KMS-11 (cell line): ENCODE results near the gene SMIM41.

Source experiments
- H2AFZ ChIP-seq: fragments of 200-600 bp; sonication (generic); 2 replicates; pipeline ENCODE4 v1.6.1; 2016; ENCODE audit warnings: antibody characterized with exemption, mixed run types, low read depth
- H3K27ac ChIP-seq: fragments of 200-600 bp; sonication (generic); 2 replicates; pipeline ENCODE4 v1.6.1; 2016; ENCODE audit warnings: mild to moderate bottlenecking, mixed run types
- H3K27me3 ChIP-seq: fragments of 200-600 bp; sonication (generic); 2 replicates; pipeline ENCODE4 v1.6.1; 2017; ENCODE audit warnings: mild to moderate bottlenecking, low read depth, mixed run types, moderate library complexity; ENCODE audit not compliant: insufficient read depth
- H3K36me3 ChIP-seq: fragments of 200-600 bp; sonication (generic); 2 replicates; pipeline ENCODE4 v1.6.1; 2017; ENCODE audit warnings: mild to moderate bottlenecking, mixed run types; ENCODE audit not compliant: insufficient read depth
- H3K4me1 ChIP-seq: fragments of 200-600 bp; sonication (generic); 2 replicates; pipeline ENCODE4 v1.6.1; 2016; ENCODE audit warnings: mild to moderate bottlenecking, low read depth, mixed run types; ENCODE audit not compliant: poor library complexity, severe bottlenecking
- H3K4me2 ChIP-seq: fragments of 200-600 bp; sonication (generic); 2 replicates; pipeline ENCODE4 v1.7.0; 2016; ENCODE audit warnings: mild to moderate bottlenecking, mixed run types
- H3K4me3 ChIP-seq: fragments of 200-600 bp; sonication (generic); IDR thresholded peaks from 2 replicates; pipeline ENCODE4 v1.6.1; 2017; ENCODE audit warnings: low read depth, low read length, mixed read lengths; ENCODE audit not compliant: insufficient read depth
- H3K79me2 ChIP-seq: fragments of 200-600 bp; sonication (generic); 2 replicates; pipeline ENCODE4 v1.6.1; 2016; ENCODE audit warnings: low read depth, mixed run types; ENCODE audit not compliant: insufficient read depth
- H3K9ac ChIP-seq: fragments of 200-600 bp; sonication (generic); 2 replicates; pipeline ENCODE4 v1.6.1; 2016; ENCODE audit warnings: mild to moderate bottlenecking, mixed run types
- H4K20me1 ChIP-seq: fragments of 200-600 bp; sonication (generic); 2 replicates; pipeline ENCODE4 v1.6.1; 2016; ENCODE audit warnings: mild to moderate bottlenecking, mixed run types; ENCODE audit not compliant: insufficient read depth
- TF ChIP-seq, protein P1 (sequence below): fragments of 200-600 bp; sonication (generic); conservative IDR thresholded peaks from 2 replicates; pipeline ENCODE4 v1.6.1; 2017; ENCODE audit warnings: low read depth, mild to moderate bottlenecking, antibody characterized with exemption, low read length, moderate library complexity, mixed read lengths

SMIM41 gene

GRCh38 chr12:52141875-52142274, 62.4 kb downstream of the SMIM41 start:
- TF ChIP-seq, protein P1, sequence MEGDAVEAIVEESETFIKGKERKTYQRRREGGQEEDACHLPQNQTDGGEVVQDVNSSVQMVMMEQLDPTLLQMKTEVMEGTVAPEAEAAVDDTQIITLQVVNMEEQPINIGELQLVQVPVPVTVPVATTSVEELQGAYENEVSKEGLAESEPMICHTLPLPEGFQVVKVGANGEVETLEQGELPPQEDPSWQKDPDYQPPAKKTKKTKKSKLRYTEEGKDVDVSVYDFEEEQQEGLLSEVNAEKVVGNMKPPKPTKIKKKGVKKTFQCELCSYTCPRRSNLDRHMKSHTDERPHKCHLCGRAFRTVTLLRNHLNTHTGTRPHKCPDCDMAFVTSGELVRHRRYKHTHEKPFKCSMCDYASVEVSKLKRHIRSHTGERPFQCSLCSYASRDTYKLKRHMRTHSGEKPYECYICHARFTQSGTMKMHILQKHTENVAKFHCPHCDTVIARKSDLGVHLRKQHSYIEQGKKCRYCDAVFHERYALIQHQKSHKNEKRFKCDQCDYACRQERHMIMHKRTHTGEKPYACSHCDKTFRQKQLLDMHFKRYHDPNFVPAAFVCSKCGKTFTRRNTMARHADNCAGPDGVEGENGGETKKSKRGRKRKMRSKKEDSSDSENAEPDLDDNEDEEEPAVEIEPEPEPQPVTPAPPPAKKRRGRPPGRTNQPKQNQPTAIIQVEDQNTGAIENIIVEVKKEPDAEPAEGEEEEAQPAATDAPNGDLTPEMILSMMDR = no peak
- no peak overlapping the region for H3K27ac ChIP-seq

DNA sequence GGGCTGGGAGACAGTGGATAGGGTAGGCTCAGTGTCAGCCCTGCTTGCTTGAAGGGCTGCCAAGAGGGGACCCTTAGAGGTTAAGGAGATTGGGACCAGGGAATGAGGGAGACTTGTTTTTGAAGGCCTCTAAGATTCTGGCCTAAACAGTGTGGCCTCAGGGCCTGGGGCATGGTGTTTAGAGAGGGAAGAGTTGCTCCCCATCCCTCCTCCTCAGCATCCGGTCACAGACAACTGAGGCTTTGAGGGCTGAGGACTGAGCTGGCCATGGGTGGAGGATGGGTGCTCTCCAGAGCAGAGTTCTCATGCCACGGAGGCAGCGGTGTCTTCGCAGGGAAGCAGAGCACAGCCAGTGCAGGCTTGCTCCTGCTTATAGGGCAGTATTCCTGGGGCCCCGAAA, 62.9 kb downstream of the SMIM41 start:
- H3K79me2 ChIP-seq = no peaks in the 10 kb centered on the region
- H3K4me1 ChIP-seq = peaks cover 4% of the 10 kb centered on the region
- no peak overlapping the region for H2AFZ ChIP-seq
- peaks cover 2% of the 10 kb centered on the region; the same call in 1 of the 2 replicates for H3K27me3 ChIP-seq
- H3K9ac ChIP-seq = no peak overlapping the region
- H3K4me2 ChIP-seq = no peak overlapping the region
- H3K4me3 ChIP-seq = no peak overlapping the region
- H4K20me1 ChIP-seq = no peaks in the 10 kb centered on the region
- H3K27ac ChIP-seq = no peak overlapping the region
- TF ChIP-seq, protein P1 = no peak
- no peaks in the 10 kb centered on the region for H3K36me3 ChIP-seq

More at GRCh38 chr12:52141875-52142274, 62.4 kb downstream of the SMIM41 start:
- Histone ChIP-seq H3K27me3 (peaks cover 2% of the 10 kb centered on the region; the same call in 1 of the 2 replicates), H3K79me2 (no peaks in the 10 kb centered on the region), H3K4me2 (no peak overlapping the region), H2AFZ (no peak overlapping the region), H3K4me3 (no peak overlapping the region), H4K20me1 (no peaks in the 10 kb centered on the region), H3K36me3 (no peaks in the 10 kb centered on the region), H3K4me1 (peaks cover 4% of the 10 kb centered on the region), H3K9ac (no peak overlapping the region)

DNA sequence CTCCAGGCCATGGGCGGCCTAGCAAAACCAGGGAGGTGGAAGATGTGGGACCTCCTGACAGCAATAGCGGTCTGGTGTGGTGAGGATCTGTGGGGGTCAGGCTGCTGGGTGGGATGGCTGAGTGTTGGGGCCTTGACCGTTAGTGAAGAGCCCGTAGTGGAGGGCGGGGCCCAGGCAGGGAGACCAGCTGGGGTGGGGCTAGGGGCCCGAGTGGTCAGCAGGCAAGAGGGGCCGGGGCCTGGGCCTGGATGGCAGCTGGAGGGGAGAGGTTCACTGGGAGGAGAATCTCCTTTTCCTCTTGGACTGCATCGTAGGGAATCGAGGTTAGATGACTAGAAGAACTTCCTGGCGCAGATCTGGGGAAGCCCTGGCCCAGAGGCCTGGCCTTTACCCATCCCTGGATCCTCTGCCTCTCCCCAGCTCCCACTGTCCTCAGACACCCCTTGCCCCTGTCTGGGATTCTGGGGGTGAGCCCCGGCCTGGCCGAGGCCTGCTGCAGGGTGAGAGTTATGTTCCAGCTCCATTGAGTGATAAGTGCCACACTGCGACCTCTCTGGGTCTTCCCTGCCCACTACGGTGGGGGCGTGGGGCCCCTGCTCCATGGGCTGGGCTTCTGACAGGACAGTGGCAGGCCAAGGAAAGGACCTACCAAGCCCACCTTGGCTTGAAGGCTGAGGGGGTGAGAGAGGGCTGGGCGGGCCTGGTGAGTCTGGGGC, 65.2 kb downstream of the SMIM41 start:
- Histone ChIP-seq H3K36me3 (no peaks in the 10 kb centered on the region), H3K27ac (no peak overlapping the region), H3K4me3 (no peak overlapping the region), H3K4me1 (no peaks in the 10 kb centered on the region), H3K9ac (no peak overlapping the region), H3K4me2 (no peak overlapping the region), H4K20me1 (no peaks in the 10 kb centered on the region), H3K27me3 (peaks cover 2% of the 10 kb centered on the region; the same call in 1 of the 2 replicates), H2AFZ (no peak overlapping the region), H3K79me2 (no peaks in the 10 kb centered on the region)
- TF ChIP-seq, protein P1 = no peak

DNA sequence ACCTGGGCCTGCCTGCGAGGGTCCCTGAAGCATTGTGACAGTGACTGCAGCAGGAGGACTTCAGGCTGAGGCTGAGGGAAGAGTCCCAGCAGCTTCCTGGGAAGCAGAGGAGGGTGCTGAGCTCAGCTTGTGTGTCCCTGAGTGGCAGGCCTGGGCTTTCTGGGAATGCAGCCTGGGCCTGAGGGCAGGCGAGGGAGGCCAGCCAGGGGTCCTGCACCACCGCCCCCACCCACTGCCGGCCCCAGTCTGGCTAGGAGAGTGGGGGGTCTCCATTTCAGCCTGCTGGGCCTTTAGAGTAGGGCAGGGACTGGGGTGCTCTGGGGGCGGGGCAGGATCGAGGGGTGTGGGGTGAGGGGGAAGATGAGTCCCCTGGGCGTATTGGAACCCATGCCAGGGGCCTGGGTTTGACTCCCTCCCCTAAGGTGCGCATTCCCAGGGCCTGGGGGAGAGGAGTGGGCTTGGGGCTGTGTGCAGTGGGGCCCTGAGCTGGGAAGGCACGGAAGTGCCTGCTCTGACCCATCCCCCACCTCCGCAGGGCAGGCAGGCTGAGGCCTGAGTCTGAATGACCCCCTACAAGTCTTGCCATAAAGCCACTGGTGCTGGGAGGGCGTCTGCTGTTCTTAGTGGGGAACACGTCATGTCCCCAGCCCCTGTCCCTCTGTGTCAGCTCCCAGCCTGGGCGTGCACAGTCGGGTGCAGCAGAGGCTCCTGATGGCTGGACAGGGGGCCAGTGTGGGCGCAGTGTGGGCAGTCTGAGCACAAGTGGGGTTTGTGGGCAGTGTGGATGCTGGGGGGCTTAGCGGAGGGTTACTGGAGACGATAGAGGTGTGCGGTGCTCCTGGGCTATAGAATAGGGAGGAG, 66.0 kb downstream of the SMIM41 start:
- Histone ChIP-seq H3K36me3 (no peaks in the 10 kb centered on the region), H3K4me3 (no peak overlapping the region), H3K27me3 (peaks cover 2% of the 10 kb centered on the region; the same call in 1 of the 2 replicates), H4K20me1 (no peaks in the 10 kb centered on the region), H3K79me2 (no peaks in the 10 kb centered on the region), H2AFZ (no peak overlapping the region), H3K4me1 (no peaks in the 10 kb centered on the region), H3K4me2 (no peak overlapping the region), H3K9ac (no peak overlapping the region), H3K27ac (no peak overlapping the region)
- TF ChIP-seq, protein P1 = no peak
